Thyroid gland (tissue), 4 donors: ENCODE measurements around the gene ZNF350.

ENCODE experiments used
- CTCF ChIP-seq, 6 experiments: fragments of 200-600 bp in 3 of 6; fragments of 450-650 bp in 3 of 6; sonication (generic) in 3 of 6; IDR thresholded peaks; one replicate each; pipeline ENCODE4 v1.5.1; 2016 to 2019; ENCODE audit warnings: antibody characterized with exemption in 6 of 6, mild to moderate bottlenecking in 2 of 6, inconsistent platforms in 1 of 6, moderate library complexity in 1 of 6
- POLR2A ChIP-seq, 2 donors: fragments of 450-650 bp; IDR thresholded peaks; one replicate each; pipeline ENCODE4 v1.6.1; 2017; ENCODE audit warnings: antibody characterized with exemption in 2 of 2, mild to moderate bottlenecking in 2 of 2, moderate library complexity in 1 of 2

- TF ChIP-seq CTCF (IDR thresholded peaks at IDR 0.05) (no peak), POLR2A (IDR thresholded peaks at IDR 0.05) (no peak)
Observed at GRCh38 chr19:51970718-51971117, 15.9 kb downstream of the ZNF350 start.
